Glutamatergic neuron (in vitro differentiated cells): ENCODE data around the gene ELN. TPM values are rescaled to one million over a fixed set of nuclear protein-coding genes. Genes with fewer than 3 reads are reported as not detected.

Experiments used
- DNase-seq: peaks from one replicate; pipeline ENCODE4 v3.0.0; 2022
- H3K27ac Mint-ChIP-seq: one replicate; pipeline ENCODE4 v1.8.0; 2020; ENCODE audit warnings: mild to moderate bottlenecking, mixed read lengths, inconsistent platforms; ENCODE audit not compliant: unreplicated experiment
- H3K27me3 Mint-ChIP-seq: one replicate; pipeline ENCODE4 v1.8.0; 2020; ENCODE audit warnings: mild to moderate bottlenecking, moderate library complexity, mixed read lengths, inconsistent platforms; ENCODE audit not compliant: unreplicated experiment
- H3K36me3 Mint-ChIP-seq: one replicate; pipeline ENCODE4 v1.8.0; 2020; ENCODE audit warnings: mild to moderate bottlenecking, mixed read lengths, inconsistent platforms; ENCODE audit not compliant: unreplicated experiment
- H3K4me1 Mint-ChIP-seq: one replicate; pipeline ENCODE4 v1.8.0; 2020; ENCODE audit warnings: mild to moderate bottlenecking, low read depth, mixed read lengths, inconsistent platforms; ENCODE audit not compliant: unreplicated experiment
- H3K4me3 Mint-ChIP-seq: one replicate; pipeline ENCODE4 v1.8.0; 2020; ENCODE audit warnings: mild to moderate bottlenecking, mixed read lengths, inconsistent platforms; ENCODE audit not compliant: unreplicated experiment
- H3K9me3 Mint-ChIP-seq: one replicate; pipeline ENCODE4 v1.8.0; 2020; ENCODE audit warnings: mild to moderate bottlenecking, moderate library complexity, mixed read lengths, inconsistent platforms; ENCODE audit not compliant: unreplicated experiment
- CTCF ChIP-seq: fragments of 200-600 bp; sonication (generic); IDR thresholded peaks from one replicate; pipeline ENCODE4 v1.5.0; 2021; ENCODE audit not compliant: partially characterized antibody, unreplicated experiment
- total RNA-seq: library from RNA; stranded (reverse); fragmentation: NEBNext Ultra II Directional; extraction: Animal tissue kit (Norgen Biotek cat#: 25700); gene quantifications from one replicate; pipeline ENCODE4 v1.2.1, GENCODE V29; 2021; ENCODE audit not compliant: unreplicated experiment

ELN gene
- total RNA-seq, 1 donor from 2014 or later = 3.7 TPM

- Mint-ChIP-seq H3K27me3 (no peaks in the 10 kb centered on the region), H3K27ac (no peak overlapping the region), H3K4me3 (no peak overlapping the region)
These were observed 76.7 kb downstream of the ELN start for GRCh38 chr7:74104702-74105101.

GRCh38 chr7:74105992-74106391, 78.0 kb downstream of the ELN start:
- DNase-seq = no peak
- Mint-ChIP-seq H3K9me3 (no peaks in the 10 kb centered on the region), H3K27me3 (no peaks in the 10 kb centered on the region), H3K4me1 (no peaks in the 10 kb centered on the region), H3K36me3 (no peaks in the 10 kb centered on the region), H3K27ac (no peak overlapping the region), H3K4me3 (no peak overlapping the region)
- TF ChIP-seq CTCF = no peak

More at GRCh38 chr7:74104702-74105101, 76.7 kb downstream of the ELN start:
- DNase-seq = no peak
- Mint-ChIP-seq H3K36me3 (no peaks in the 10 kb centered on the region), H3K4me1 (no peaks in the 10 kb centered on the region), H3K9me3 (no peaks in the 10 kb centered on the region)
- TF ChIP-seq CTCF = no peak

- no peak for DNase-seq
- no peaks in the 10 kb centered on the region for H3K9me3 Mint-ChIP-seq
- H3K4me3 Mint-ChIP-seq = no peak overlapping the region
- no peaks in the 10 kb centered on the region for H3K36me3 Mint-ChIP-seq
- no peak overlapping the region for H3K27ac Mint-ChIP-seq
- H3K27me3 Mint-ChIP-seq = no peaks in the 10 kb centered on the region
- no peak for TF ChIP-seq CTCF
- no peaks in the 10 kb centered on the region for H3K4me1 Mint-ChIP-seq
These were observed 78.9 kb downstream of the ELN start for GRCh38 chr7:74106846-74107245.

- TF ChIP-seq CTCF = no peak
- Mint-ChIP-seq H3K9me3 (peaks cover 3% of the 10 kb centered on the region), H3K4me3 (no peak overlapping the region), H3K27ac (no peak overlapping the region), H3K27me3 (peaks cover 3% of the 10 kb centered on the region), H3K4me1 (no peaks in the 10 kb centered on the region), H3K36me3 (peaks cover 9% of the 10 kb centered on the region)
- DNase-seq = no peak
These were observed 87.4 kb downstream of the ELN start for GRCh38 chr7:74115326-74115725.

GRCh38 chr7:74116356-74116755, 88.4 kb downstream of the ELN start:
- Mint-ChIP-seq H3K27me3 (peaks cover 3% of the 10 kb centered on the region), H3K27ac (no peak overlapping the region), H3K4me3 (no peak overlapping the region), H3K36me3 (peaks cover 9% of the 10 kb centered on the region), H3K4me1 (no peaks in the 10 kb centered on the region), H3K9me3 (peaks cover 3% of the 10 kb centered on the region)
- TF ChIP-seq CTCF = no peak
- DNase-seq = no peak

Other genes with a start within 250 kb of the ELN start
- 0.54 TPM for gene CLDN4, start 197.2 kb upstream of the ELN start, total RNA-seq
- gene METTL27, start 185.7 kb upstream of the ELN start, total RNA-seq = 2.9 TPM
- not detected for gene TMEM270, start 167.0 kb upstream of the ELN start, total RNA-seq
- gene LIMK1, start 55.6 kb downstream of the ELN start, total RNA-seq = 178 TPM
- gene EIF4H, start 146.2 kb downstream of the ELN start, total RNA-seq = 234 TPM
- 1.5 TPM for gene LAT2, start 181.8 kb downstream of the ELN start, total RNA-seq
- gene RFC2, start 226.2 kb downstream of the ELN start, total RNA-seq = 16.8 TPM